Kidney epithelial cell (primary cell): Measurements from ENCODE around the gene EHD4. TPM values are rescaled to one million over a fixed set of nuclear protein-coding genes. Genes with fewer than 3 reads are reported as not detected.
A peak's percentile ranks its signal among the peaks of the same experiment; 100 is the strongest.

Experiments used
- DNase-seq: peaks from one replicate; pipeline ENCODE4 v3.0.0-alpha.2; 2010; ENCODE audit warnings: low read depth
- H3K27me3 ChIP-seq: 2 replicates; pipeline ENCODE4 v1.6.0; 2011; ENCODE audit warnings: low read length; ENCODE audit not compliant: control insufficient read depth, insufficient read depth
- H3K36me3 ChIP-seq: 2 replicates; pipeline ENCODE4 v1.5.1; 2011; ENCODE audit warnings: low read length; ENCODE audit not compliant: control insufficient read depth, insufficient read depth
- H3K4me3 ChIP-seq: 2 replicates; pipeline ENCODE4 v1.5.1; 2011; ENCODE audit warnings: low read depth, mild to moderate bottlenecking, control low read depth, low read length
- CTCF ChIP-seq: IDR thresholded peaks from 2 replicates; pipeline ENCODE4 v1.5.1; 2011; ENCODE audit warnings: mild to moderate bottlenecking, moderate library complexity, low read length, control low read depth, inconsistent platforms; ENCODE audit not compliant: insufficient read depth, poor library complexity, severe bottlenecking
- total RNA-seq: library from RNA; depleted of rRNA; stranded (reverse); fragments of >200 nt; gene quantifications from 2 replicates; pipeline ENCODE4 v1.2.3, GENCODE V29; 2015

The EHD4 gene
- total RNA-seq, 1 donor from 2014 or later, result 30.1 TPM

GRCh38 chr15:41894791-41895463 lies 77.4 kb downstream of the EHD4 start:
- TF ChIP-seq CTCF, result peak; percentile 29
- H3K36me3 ChIP-seq, result no peaks in the 10 kb centered on the region
- no peak overlapping the region for H3K4me3 ChIP-seq
- H3K27me3 ChIP-seq, result no peaks in the 10 kb centered on the region
- DNase-seq, result peak; percentile 56

GRCh38 chr15:41894251-41894790 lies 78.0 kb downstream of the EHD4 start:
- H3K36me3 ChIP-seq, result no peaks in the 10 kb centered on the region
- DNase-seq, result no peak
- no peaks in the 10 kb centered on the region for H3K27me3 ChIP-seq
- no peak overlapping the region for H3K4me3 ChIP-seq
- TF ChIP-seq CTCF, result no peak

- Histone ChIP-seq H3K4me3 (no peak within 1 kb of the TSS), H3K27me3 (no peaks in the 10 kb centered on the region), H3K36me3 (no peaks in the 10 kb centered on the region)
- no peak for TF ChIP-seq CTCF
- DNase-seq, result no peak
Measured at GRCh38 chr15:41893422-41894250, 78.7 kb downstream of the EHD4 start, which contains the start of gene SPTBN5. Gene SPTBN5 (minus strand): TSS chr15:41894053. CDS start chr15:41893497, 556 bp downstream.

GRCh38 chr15:41892621-41893421 lies 79.5 kb downstream of the EHD4 start:
- no peak for DNase-seq
- Histone ChIP-seq H3K27me3 (no peaks in the 10 kb centered on the region), H3K36me3 (no peaks in the 10 kb centered on the region), H3K4me3 (no peak overlapping the region)
- no peak for TF ChIP-seq CTCF

GRCh38 chr15:41891946-41892345 lies 80.4 kb downstream of the EHD4 start:
- no peak for DNase-seq
- H3K27me3 ChIP-seq, result no peaks in the 10 kb centered on the region
- no peaks in the 10 kb centered on the region for H3K36me3 ChIP-seq
- no peak overlapping the region for H3K4me3 ChIP-seq
- no peak for TF ChIP-seq CTCF
